Activated naive CD4-positive, alpha-beta T cell treated with anti-CD3 and anti-CD28 coated beads, Interleukin-2, amount 10 ng/mL, durations not matched to agents 7 days and 5 days (primary cell): ENCODE measurements around the gene SLC44A1.
A peak's percentile ranks its signal among the peaks of the same experiment; 100 is the strongest.

Source experiments
- CTCF ChIA-PET: fragments of 350-600 bp; sonication (Branson Sonifier 250); formaldehyde crosslinking; loops from one replicate; lab custom pipeline; 2021; ENCODE audit warnings: antibody characterized with exemption; lab: Charles Lee
- DNase-seq: peaks from one replicate; pipeline ENCODE4 v3.0.0-alpha.2; 2020
- H3K27ac Mint-ChIP-seq: one replicate; pipeline ENCODE4 v1.8.0; 2021; ENCODE audit warnings: mild to moderate bottlenecking, moderate library complexity, mixed read lengths
- H3K27me3 Mint-ChIP-seq: one replicate; pipeline ENCODE4 v1.8.0; 2021; ENCODE audit warnings: mild to moderate bottlenecking, mixed read lengths
- H3K36me3 Mint-ChIP-seq: one replicate; pipeline ENCODE4 v1.8.0; 2021; ENCODE audit warnings: mixed read lengths
- H3K4me1 Mint-ChIP-seq: one replicate; pipeline ENCODE4 v1.8.0; 2021; ENCODE audit warnings: mixed read lengths
- H3K4me3 Mint-ChIP-seq: one replicate; pipeline ENCODE4 v1.8.0; 2021; ENCODE audit warnings: mild to moderate bottlenecking, moderate library complexity, mixed read lengths
- H3K9me3 Mint-ChIP-seq: one replicate; pipeline ENCODE4 v1.8.0; 2021; ENCODE audit warnings: mixed read lengths

SLC44A1 gene

GRCh38 chr9:105396441-105396840 lies 152.0 kb downstream of the SLC44A1 start:
- Mint-ChIP-seq H3K4me1 (no peaks in the 10 kb centered on the region), H3K36me3 (no peaks in the 10 kb centered on the region), H3K4me3 (no peak overlapping the region), H3K9me3 (no peaks in the 10 kb centered on the region), H3K27me3 (peaks cover 36% of the 10 kb centered on the region), H3K27ac (no peak overlapping the region)
- no peak for DNase-seq
- CTCF ChIA-PET, result no interaction called here

GRCh38 chr9:105396901-105397300 lies 152.4 kb downstream of the SLC44A1 start:
- H3K4me1 Mint-ChIP-seq, result no peaks in the 10 kb centered on the region
- H3K4me3 Mint-ChIP-seq, result no peak overlapping the region
- H3K36me3 Mint-ChIP-seq, result no peaks in the 10 kb centered on the region
- no peak overlapping the region for H3K27ac Mint-ChIP-seq
- no peak for DNase-seq
- CTCF ChIA-PET, result no interaction called here
- peaks cover 41% of the 10 kb centered on the region for H3K27me3 Mint-ChIP-seq
- no peaks in the 10 kb centered on the region for H3K9me3 Mint-ChIP-seq

GRCh38 chr9:105399117-105399516 lies 154.7 kb downstream of the SLC44A1 start:
- peaks cover 59% of the 10 kb centered on the region for H3K27me3 Mint-ChIP-seq
- peaks cover 7% of the 10 kb centered on the region for H3K4me1 Mint-ChIP-seq
- no peak for DNase-seq
- H3K4me3 Mint-ChIP-seq, result no peak overlapping the region
- no peaks in the 10 kb centered on the region for H3K9me3 Mint-ChIP-seq
- no peaks in the 10 kb centered on the region for H3K36me3 Mint-ChIP-seq
- CTCF ChIA-PET, result no interaction called here
- no peak overlapping the region for H3K27ac Mint-ChIP-seq

- CTCF ChIA-PET, result no interaction called here
- H3K9me3 Mint-ChIP-seq, result peaks cover under 1% of the 10 kb centered on the region
- no peak overlapping the region for H3K27ac Mint-ChIP-seq
- no peak for DNase-seq
- peaks cover 63% of the 10 kb centered on the region for H3K27me3 Mint-ChIP-seq
- no peak overlapping the region for H3K4me3 Mint-ChIP-seq
- peaks cover under 1% of the 10 kb centered on the region for H3K36me3 Mint-ChIP-seq
- H3K4me1 Mint-ChIP-seq, result peaks cover 31% of the 10 kb centered on the region
Observed at GRCh38 chr9:105401651-105402050, 157.2 kb downstream of the SLC44A1 start.

GRCh38 chr9:105403552-105404248 lies 159.2 kb downstream of the SLC44A1 start:
- Mint-ChIP-seq H3K4me3 (no peak overlapping the region), H3K27ac (no peak overlapping the region), H3K27me3 (peaks cover 69% of the 10 kb centered on the region), H3K36me3 (peaks cover 5% of the 10 kb centered on the region), H3K4me1 (peaks cover 37% of the 10 kb centered on the region), H3K9me3 (peaks cover 4% of the 10 kb centered on the region)
- CTCF ChIA-PET, result no interaction called here
- no peak for DNase-seq

- peaks cover 37% of the 10 kb centered on the region for H3K4me1 Mint-ChIP-seq
- peaks cover 8% of the 10 kb centered on the region for H3K9me3 Mint-ChIP-seq
- peak; percentile 77 for DNase-seq
- H3K4me3 Mint-ChIP-seq, result peak overlapping the region; percentile 37
- CTCF ChIA-PET, result interaction anchor here (0.8 to 1.1 kb wide), 6 partner anchors 10 to 478 kb away, joined by 3 to 4 read pairs (median 3); partner anchors contain the start of genes ABCA1 and SLC44A1
- H3K27ac Mint-ChIP-seq, result peak overlapping the region; percentile 73
- peaks cover 10% of the 10 kb centered on the region for H3K36me3 Mint-ChIP-seq
- peaks cover 69% of the 10 kb centered on the region for H3K27me3 Mint-ChIP-seq
Observed at GRCh38 chr9:105405514-105406131, 161.2 kb downstream of the SLC44A1 start.

GRCh38 chr9:105406369-105406768 lies 161.9 kb downstream of the SLC44A1 start:
- Mint-ChIP-seq H3K36me3 (peaks cover 10% of the 10 kb centered on the region), H3K4me1 (peaks cover 37% of the 10 kb centered on the region), H3K27ac (no peak overlapping the region), H3K27me3 (peaks cover 73% of the 10 kb centered on the region), H3K4me3 (no peak overlapping the region), H3K9me3 (peaks cover 8% of the 10 kb centered on the region)
- DNase-seq, result no peak
- CTCF ChIA-PET, result interaction anchor here (1.0 kb wide), 1 partner anchor 162 kb away, joined by 4 read pairs; the partner anchor contains the start of gene SLC44A1

- H3K9me3 Mint-ChIP-seq, result peaks cover 4% of the 10 kb centered on the region
Observed at GRCh38 chr9:105413525-105413924, 169.1 kb downstream of the SLC44A1 start.

GRCh38 chr9:105414947-105415661 lies 170.7 kb downstream of the SLC44A1 start:
- peaks cover 3% of the 10 kb centered on the region for H3K9me3 Mint-ChIP-seq
- peaks cover 44% of the 10 kb centered on the region for H3K27me3 Mint-ChIP-seq
- DNase-seq, result peak; percentile 66
- H3K4me3 Mint-ChIP-seq, result no peak overlapping the region
- H3K4me1 Mint-ChIP-seq, result peaks cover 12% of the 10 kb centered on the region
- H3K36me3 Mint-ChIP-seq, result peaks cover 2% of the 10 kb centered on the region
- CTCF ChIA-PET, result interaction anchor here (0.7 to 1.6 kb wide), 10 partner anchors 10 to 552 kb away, joined by 3 to 7 read pairs (median 3); no protein-coding TSS in a partner anchor
- H3K27ac Mint-ChIP-seq, result no peak overlapping the region

More at GRCh38 chr9:105413525-105413924, 169.1 kb downstream of the SLC44A1 start:
- no peak for DNase-seq
- peaks cover 12% of the 10 kb centered on the region for H3K4me1 Mint-ChIP-seq
- no peak overlapping the region for H3K27ac Mint-ChIP-seq
- H3K4me3 Mint-ChIP-seq, result no peak overlapping the region
- CTCF ChIA-PET, result interaction anchor here (0.6 to 1.3 kb wide), 3 partner anchors 162 to 253 kb away, joined by 3 to 4 read pairs (median 3); no protein-coding TSS in a partner anchor
- H3K27me3 Mint-ChIP-seq, result peaks cover 49% of the 10 kb centered on the region
- H3K36me3 Mint-ChIP-seq, result peaks cover 4% of the 10 kb centered on the region

- H3K27ac Mint-ChIP-seq, result no peak overlapping the region
- CTCF ChIA-PET, result interaction anchor here (0.7 to 1.3 kb wide), 7 partner anchors 11 to 553 kb away, joined by 3 to 5 read pairs (median 3); no protein-coding TSS in a partner anchor
- peaks cover 12% of the 10 kb centered on the region for H3K4me1 Mint-ChIP-seq
- peaks cover 41% of the 10 kb centered on the region for H3K27me3 Mint-ChIP-seq
- DNase-seq, result no peak
- no peak overlapping the region for H3K4me3 Mint-ChIP-seq
- no peaks in the 10 kb centered on the region for H3K36me3 Mint-ChIP-seq
- H3K9me3 Mint-ChIP-seq, result no peaks in the 10 kb centered on the region
Observed at GRCh38 chr9:105415662-105415980, 171.2 kb downstream of the SLC44A1 start.

- no peak overlapping the region for H3K27ac Mint-ChIP-seq
- DNase-seq, result no peak
- H3K4me1 Mint-ChIP-seq, result peaks cover 12% of the 10 kb centered on the region
- no peaks in the 10 kb centered on the region for H3K9me3 Mint-ChIP-seq
- CTCF ChIA-PET, result interaction anchor here (0.7 to 1.2 kb wide), 2 partner anchors 210 to 556 kb away, joined by 3 read pairs; no protein-coding TSS in a partner anchor
- no peak overlapping the region for H3K4me3 Mint-ChIP-seq
- no peaks in the 10 kb centered on the region for H3K36me3 Mint-ChIP-seq
- peaks cover 33% of the 10 kb centered on the region for H3K27me3 Mint-ChIP-seq
Observed at GRCh38 chr9:105416840-105417239, 172.4 kb downstream of the SLC44A1 start.

GRCh38 chr9:105418588-105419500 lies 174.4 kb downstream of the SLC44A1 start:
- no peaks in the 10 kb centered on the region for H3K36me3 Mint-ChIP-seq

GRCh38 chr9:105419816-105420597 lies 175.6 kb downstream of the SLC44A1 start:
- CTCF ChIA-PET, result no interaction called here
- Mint-ChIP-seq H3K4me1 (peaks cover 12% of the 10 kb centered on the region), H3K27ac (no peak overlapping the region), H3K27me3 (peaks cover 5% of the 10 kb centered on the region), H3K4me3 (no peak overlapping the region), H3K36me3 (no peaks in the 10 kb centered on the region), H3K9me3 (no peaks in the 10 kb centered on the region)
- DNase-seq, result no peak

More at GRCh38 chr9:105418588-105419500, 174.4 kb downstream of the SLC44A1 start:
- no peak overlapping the region for H3K4me3 Mint-ChIP-seq
- H3K4me1 Mint-ChIP-seq, result peaks cover 12% of the 10 kb centered on the region
- H3K27me3 Mint-ChIP-seq, result peaks cover 16% of the 10 kb centered on the region
- H3K27ac Mint-ChIP-seq, result no peak overlapping the region
- no peak for DNase-seq
- H3K9me3 Mint-ChIP-seq, result no peaks in the 10 kb centered on the region
- CTCF ChIA-PET, result interaction anchor here (1.2 kb wide), 1 partner anchor 260 kb away, joined by 4 read pairs; no protein-coding TSS in a partner anchor
